GM15510 (cell line): ENCODE measurements around the gene AZU1.

Experiments
- POLR2A ChIP-seq: IDR thresholded peaks from 3 replicates; pipeline ENCODE4 v1.6.1; 2011; ENCODE audit warnings: borderline replicate concordance; ENCODE audit not compliant: insufficient read length; ENCODE audit errors: extremely low read depth

The AZU1 gene

DNA sequence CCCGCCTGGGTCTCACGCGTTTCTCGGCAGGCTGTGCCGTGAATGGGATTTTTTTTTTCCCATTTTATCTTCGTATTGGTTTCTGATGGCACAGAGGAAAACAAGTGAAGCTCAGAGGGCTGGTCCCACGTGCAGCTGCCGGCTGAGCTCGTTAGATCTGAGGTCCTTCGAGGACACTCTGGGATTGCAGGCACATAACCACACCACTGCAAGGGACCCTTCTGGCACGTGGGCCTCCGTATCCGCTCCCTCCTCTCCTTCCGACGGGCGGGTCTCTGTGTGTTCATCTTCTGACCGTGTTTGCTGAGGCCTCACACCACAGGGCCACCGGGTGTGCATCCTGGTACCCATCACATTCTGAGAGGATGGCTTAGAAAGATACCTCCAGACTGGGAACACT lies 48.5 kb downstream of the AZU1 start:
- no peak for TF ChIP-seq POLR2A

DNA sequence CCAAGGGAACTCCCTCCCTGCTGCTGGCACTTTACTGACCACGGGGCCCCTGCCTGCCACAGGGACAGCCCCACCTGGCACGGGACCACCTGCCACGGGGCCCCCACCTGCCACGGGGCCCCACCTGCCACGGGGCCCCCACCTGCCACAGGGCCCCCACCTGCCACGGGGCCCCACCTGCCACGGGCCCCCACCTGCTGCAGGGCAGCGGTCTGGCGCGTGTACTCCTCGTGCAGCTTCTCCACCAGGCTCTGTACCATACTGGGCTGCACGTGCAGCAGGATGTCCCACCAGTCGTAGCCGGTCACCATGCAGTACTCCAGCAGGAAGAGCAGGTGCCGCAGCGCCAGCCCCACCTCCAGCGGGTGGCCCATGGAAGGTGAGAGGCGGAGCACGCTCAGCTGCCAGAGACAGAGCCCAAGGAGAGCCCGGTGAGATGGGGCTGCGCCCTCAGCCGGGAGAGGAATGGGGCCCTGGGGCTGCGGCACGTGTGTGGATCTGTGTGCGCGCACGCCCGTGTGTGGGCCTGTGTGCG lies 49.2 kb downstream of the AZU1 start:
- no peak for TF ChIP-seq POLR2A

DNA sequence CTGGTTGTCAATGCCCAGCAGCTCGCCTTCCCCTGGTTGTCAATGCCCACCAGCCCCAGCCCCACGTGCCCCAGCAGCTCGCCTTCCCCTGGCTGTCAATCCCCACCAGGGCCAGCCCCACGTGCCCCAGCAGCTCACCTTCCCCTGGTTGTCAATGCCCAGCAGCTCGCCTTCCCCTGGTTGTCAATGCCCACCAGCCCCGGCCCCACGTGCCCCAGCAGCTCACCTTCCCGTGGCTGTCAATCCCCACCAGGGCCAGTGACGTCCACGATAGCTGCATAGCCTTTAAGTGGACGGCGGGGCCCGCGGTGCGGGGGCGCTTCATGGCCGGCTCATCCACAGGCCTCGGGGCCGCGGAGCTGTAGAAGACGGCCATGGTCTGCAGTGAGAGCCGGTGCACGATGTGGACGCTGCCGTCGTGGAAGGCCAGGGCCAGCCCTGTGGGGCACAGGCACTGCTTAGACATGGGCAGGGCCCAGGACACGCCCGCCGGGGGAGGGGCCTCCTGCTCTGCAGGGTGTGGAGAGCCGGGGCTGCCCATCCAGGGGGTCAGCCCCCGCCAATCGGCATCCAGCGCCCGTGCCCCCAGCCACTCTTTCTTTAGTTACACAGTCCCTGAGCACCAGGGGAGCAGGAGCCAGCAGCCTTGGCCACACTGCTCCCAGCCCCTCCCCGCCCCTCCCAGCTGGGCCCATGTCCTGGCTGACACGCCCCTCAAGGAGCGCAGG lies 52.2 kb downstream of the AZU1 start:
- no peak for TF ChIP-seq POLR2A
